ENCODE data around the gene RBM28.

Gene RBM28

DNA sequence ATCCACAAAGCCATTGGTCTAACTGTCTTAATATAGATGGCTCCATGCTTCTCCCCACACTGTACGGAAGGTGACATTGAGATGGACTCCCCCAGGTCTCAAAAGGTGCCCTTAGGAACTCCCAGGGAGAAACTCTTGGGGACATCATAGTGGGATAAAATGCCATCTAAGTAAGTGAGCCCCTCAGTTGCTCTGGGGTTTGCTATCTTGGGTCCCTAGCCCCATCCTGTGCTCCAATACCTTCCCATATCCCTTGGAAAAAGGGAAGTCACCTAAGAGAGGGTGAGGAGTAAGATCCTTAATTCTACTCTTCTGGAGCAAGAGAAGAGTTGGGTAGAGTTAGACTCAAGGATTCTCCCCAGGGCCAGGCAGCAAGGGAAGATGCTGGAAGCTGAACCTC, 9.9 kb upstream of the RBM28 start:
- Histone ChIP-seq H3K4me3 (ENCODE audit: low read depth, low read length) (no peak overlapping the region), H3K27me3 (ENCODE audit: control insufficient read depth, insufficient read depth, low read length) (peaks cover 80% of the 10 kb centered on the region), H3K9me3 (ENCODE audit: control insufficient read depth, insufficient read depth, low read length) (no peaks in the 10 kb centered on the region), H3K9ac (ENCODE audit: low read depth, low read length) (no peak overlapping the region), H3K4me1 (ENCODE audit: control insufficient read depth, insufficient read depth, low read length) (peaks cover 2% of the 10 kb centered on the region), H3K36me3 (ENCODE audit: control insufficient read depth, insufficient read depth, low read length) (no peaks in the 10 kb centered on the region)

DNA sequence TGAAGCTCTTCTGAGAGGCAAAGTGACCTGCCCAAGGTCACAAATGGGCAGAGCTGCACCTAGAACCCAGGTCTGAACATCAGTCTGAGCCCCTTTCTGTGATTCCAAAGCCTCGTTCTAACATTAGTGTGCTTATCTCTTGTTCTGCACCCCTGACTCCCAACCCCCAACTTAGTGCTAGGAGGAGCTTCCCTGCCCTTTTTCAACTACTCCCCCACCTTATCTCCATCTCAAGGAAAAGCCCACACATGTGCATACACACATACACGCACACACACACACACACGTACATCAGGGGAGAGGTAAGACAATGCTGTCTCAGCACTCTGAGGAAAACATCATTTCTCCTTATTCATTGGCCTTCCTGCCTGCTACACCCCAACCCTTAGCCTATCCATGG, 9.5 kb upstream of the RBM28 start:
- Histone ChIP-seq H3K36me3 (ENCODE audit: control insufficient read depth, insufficient read depth, low read length) (no peaks in the 10 kb centered on the region), H3K9ac (ENCODE audit: low read depth, low read length) (no peak overlapping the region), H3K4me3 (ENCODE audit: low read depth, low read length) (no peak overlapping the region), H3K4me1 (ENCODE audit: control insufficient read depth, insufficient read depth, low read length) (peaks cover 2% of the 10 kb centered on the region), H3K9me3 (ENCODE audit: control insufficient read depth, insufficient read depth, low read length) (no peaks in the 10 kb centered on the region), H3K27me3 (ENCODE audit: control insufficient read depth, insufficient read depth, low read length) (peaks cover 80% of the 10 kb centered on the region)

DNA sequence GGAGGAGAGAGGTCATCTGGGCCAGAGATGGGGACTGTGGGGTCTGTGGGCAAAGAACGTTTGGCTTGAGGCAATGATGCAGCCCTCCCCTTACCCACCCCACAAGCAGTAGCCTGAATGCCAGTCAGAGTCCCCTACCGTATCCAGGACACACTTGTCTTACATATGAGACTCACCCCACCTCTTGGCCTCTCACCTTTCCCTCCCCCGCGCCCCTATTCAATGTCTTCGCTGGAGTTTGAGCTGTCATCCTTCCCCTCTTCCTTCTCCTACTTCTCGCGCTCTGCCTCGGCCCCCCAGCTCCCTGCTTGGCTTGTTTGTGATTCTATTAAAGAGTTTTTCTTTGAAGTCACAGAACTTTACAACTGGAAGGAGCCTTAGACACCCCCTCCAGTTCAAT, 8.9 kb upstream of the RBM28 start:
- H3K4me1 ChIP-seq (ENCODE audit: control insufficient read depth, insufficient read depth, low read length): peaks cover 2% of the 10 kb centered on the region
- no peak overlapping the region for H3K9ac ChIP-seq (ENCODE audit: low read depth, low read length)
- peaks cover 80% of the 10 kb centered on the region for H3K27me3 ChIP-seq (ENCODE audit: control insufficient read depth, insufficient read depth, low read length)
- no peaks in the 10 kb centered on the region for H3K36me3 ChIP-seq (ENCODE audit: control insufficient read depth, insufficient read depth, low read length)
- no peaks in the 10 kb centered on the region for H3K9me3 ChIP-seq (ENCODE audit: control insufficient read depth, insufficient read depth, low read length)
- peak overlapping the region; percentile 13 for H3K4me3 ChIP-seq (ENCODE audit: low read depth, low read length)

DNA sequence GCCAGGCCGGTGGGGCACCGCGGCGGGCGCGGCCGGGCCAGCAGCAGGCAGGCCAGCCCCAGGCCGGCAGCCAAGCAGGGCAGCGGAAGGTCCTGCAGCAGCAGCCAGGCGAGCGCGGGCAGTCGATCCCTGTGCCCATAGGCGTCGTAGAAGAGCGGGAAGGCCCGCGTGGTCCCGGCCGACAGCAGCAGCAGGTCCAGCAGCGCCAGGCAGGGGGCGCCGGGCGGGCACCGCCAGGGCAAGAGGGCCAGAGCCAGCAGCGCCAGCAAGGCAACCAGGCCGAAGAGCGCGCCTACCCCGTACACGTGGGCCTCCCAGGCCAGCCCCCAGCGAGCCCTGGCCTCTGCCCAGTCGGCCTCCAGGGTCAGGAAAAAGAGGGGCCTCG, 8.4 kb upstream of the RBM28 start:
- no peaks in the 10 kb centered on the region for H3K36me3 ChIP-seq (ENCODE audit: control insufficient read depth, insufficient read depth, low read length)
- H3K4me1 ChIP-seq (ENCODE audit: control insufficient read depth, insufficient read depth, low read length): peaks cover 2% of the 10 kb centered on the region
- no peaks in the 10 kb centered on the region for H3K9me3 ChIP-seq (ENCODE audit: control insufficient read depth, insufficient read depth, low read length)
- H3K4me3 ChIP-seq (ENCODE audit: low read depth, low read length): peak overlapping the region; percentile 13
- H3K27me3 ChIP-seq (ENCODE audit: control insufficient read depth, insufficient read depth, low read length): peaks cover 78% of the 10 kb centered on the region
- H3K9ac ChIP-seq (ENCODE audit: low read depth, low read length): no peak overlapping the region

DNA sequence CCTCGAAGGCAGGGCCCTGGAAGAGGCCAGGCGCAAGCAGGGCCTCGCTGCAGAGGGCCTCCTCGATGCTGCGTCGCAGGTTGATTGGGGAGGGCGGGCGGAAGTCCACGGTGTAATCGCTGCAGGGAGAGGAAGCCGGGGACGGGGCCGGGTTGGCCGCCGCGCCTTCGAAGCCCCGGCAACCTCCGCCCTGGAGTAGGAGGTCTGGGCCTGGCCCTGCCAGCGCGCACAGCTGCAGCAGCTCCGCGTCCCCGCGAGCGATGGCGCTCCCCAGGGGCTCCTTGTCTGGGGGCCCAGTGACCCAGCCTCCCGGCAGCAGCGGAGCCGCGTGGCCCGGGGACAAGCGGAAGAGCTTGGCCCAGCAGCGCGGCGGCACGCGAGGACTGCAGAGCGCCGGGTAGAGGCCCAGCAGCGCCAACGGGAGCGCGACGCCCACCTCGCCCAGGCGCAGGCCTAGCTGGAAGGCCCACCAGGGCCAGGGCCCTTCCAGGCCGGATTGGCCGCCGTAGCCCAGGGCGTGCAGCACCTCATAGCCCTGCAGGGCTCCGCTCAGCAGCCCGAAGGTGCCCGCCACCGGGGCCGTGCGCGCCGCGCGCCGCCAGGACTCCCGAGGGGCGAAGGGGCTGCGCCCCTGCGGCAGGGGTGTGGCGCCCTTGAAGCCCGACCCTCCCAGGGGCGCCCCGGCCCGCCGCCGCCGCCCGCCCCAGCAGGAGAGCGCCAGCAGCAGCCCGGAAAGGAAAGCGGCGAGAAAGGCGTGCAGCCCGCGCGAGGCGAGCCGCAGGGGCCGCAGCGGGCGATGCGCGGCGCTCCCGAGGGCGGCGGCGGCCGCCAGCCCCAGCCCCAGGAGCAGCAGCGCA, 7.8 kb upstream of the RBM28 start:
- no peak overlapping the region for H3K9ac ChIP-seq (ENCODE audit: low read depth, low read length)

DNA sequence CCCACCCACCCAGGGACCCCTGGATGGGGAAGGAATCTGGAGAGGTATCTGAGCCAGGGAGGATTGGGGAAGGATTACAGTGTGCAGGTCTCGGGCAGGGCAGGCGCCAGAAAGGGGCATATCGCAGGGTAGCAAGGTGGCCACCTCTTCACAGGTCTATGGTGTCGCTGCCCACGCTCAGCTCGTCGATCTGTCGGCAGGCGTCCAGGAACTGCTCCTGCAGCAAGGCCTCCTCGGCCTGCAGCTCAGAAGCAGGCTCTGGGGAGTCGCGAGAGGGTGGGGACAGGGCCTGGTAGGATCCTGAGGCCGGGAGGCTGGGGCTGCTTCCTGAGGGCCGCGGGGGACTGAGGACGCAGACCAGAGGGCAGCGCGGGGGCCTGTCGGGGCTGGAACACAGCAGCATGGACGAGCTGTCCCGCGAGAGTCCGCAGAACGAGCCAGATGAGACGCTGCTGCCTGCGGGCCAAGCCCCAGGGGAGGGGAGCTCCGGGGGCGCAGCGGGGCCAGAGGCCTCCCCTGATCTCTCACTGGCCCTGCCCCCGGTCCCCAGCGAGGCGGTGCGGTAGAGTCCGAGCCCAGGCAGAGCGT, 7.1 kb upstream of the RBM28 start:
- H3K4me3 ChIP-seq (ENCODE audit: low read depth, low read length): peak overlapping the region; percentile 32
- H3K27me3 ChIP-seq (ENCODE audit: control insufficient read depth, insufficient read depth, low read length): peaks cover 72% of the 10 kb centered on the region
- H3K36me3 ChIP-seq (ENCODE audit: control insufficient read depth, insufficient read depth, low read length): no peaks in the 10 kb centered on the region
- H3K4me1 ChIP-seq (ENCODE audit: control insufficient read depth, insufficient read depth, low read length): peaks cover 2% of the 10 kb centered on the region
- H3K9ac ChIP-seq (ENCODE audit: low read depth, low read length): no peak overlapping the region
- no peaks in the 10 kb centered on the region for H3K9me3 ChIP-seq (ENCODE audit: control insufficient read depth, insufficient read depth, low read length)

More for the DNA sequence above, 7.8 kb upstream of the RBM28 start:
- peaks cover 74% of the 10 kb centered on the region for H3K27me3 ChIP-seq (ENCODE audit: control insufficient read depth, insufficient read depth, low read length)
- H3K4me3 ChIP-seq (ENCODE audit: low read depth, low read length): peak overlapping the region; percentile 32
- peaks cover 2% of the 10 kb centered on the region for H3K4me1 ChIP-seq (ENCODE audit: control insufficient read depth, insufficient read depth, low read length)
- H3K9me3 ChIP-seq (ENCODE audit: control insufficient read depth, insufficient read depth, low read length): no peaks in the 10 kb centered on the region
- H3K36me3 ChIP-seq (ENCODE audit: control insufficient read depth, insufficient read depth, low read length): no peaks in the 10 kb centered on the region

DNA sequence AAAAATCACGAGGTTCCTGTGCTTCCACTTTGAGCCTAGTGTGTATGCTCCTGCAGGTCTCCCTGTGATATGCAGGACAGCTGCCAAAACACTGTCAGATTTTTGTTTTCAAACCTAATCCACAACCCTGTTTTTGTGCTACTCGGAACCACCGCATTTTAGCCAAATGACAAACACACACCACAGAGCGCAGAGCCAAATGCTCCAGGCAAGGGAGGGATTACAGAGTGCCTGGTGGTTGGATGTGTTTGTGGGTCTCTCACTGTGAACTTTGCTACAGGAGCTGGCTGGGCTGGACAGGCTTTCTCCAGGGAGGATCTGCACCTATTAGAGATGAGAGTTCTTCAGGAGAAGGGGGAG, 5.7 kb upstream of the RBM28 start:
- Histone ChIP-seq H3K27me3 (ENCODE audit: control insufficient read depth, insufficient read depth, low read length) (peaks cover 63% of the 10 kb centered on the region), H3K36me3 (ENCODE audit: control insufficient read depth, insufficient read depth, low read length) (no peaks in the 10 kb centered on the region), H3K9me3 (ENCODE audit: control insufficient read depth, insufficient read depth, low read length) (no peaks in the 10 kb centered on the region), H3K4me1 (ENCODE audit: control insufficient read depth, insufficient read depth, low read length) (peaks cover 2% of the 10 kb centered on the region), H3K9ac (ENCODE audit: low read depth, low read length) (no peak overlapping the region), H3K4me3 (ENCODE audit: low read depth, low read length) (no peak overlapping the region)

DNA sequence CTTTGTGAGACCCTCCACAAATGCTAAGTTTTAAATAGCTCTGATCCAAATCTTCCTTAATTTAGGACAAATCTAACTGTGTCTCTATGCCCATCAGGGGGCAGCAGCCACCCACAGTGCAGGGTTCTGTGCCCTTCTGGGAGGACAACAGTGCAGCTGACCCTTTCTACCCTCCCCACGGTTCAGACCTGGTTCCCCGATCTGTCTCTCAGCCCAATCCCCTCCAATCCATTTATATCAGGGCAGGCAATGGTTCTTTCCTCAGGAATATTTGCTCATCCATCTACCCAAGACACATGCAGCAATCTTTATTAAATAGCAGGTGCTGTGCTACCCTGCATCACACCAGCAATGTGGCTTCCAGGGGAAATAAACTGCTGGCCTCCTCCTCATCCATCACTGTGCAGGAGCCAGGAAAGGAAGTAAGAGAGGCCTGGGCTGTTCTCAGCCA, 4.0 kb upstream of the RBM28 start:
- Histone ChIP-seq H3K36me3 (ENCODE audit: control insufficient read depth, insufficient read depth, low read length) (no peaks in the 10 kb centered on the region), H3K9me3 (ENCODE audit: control insufficient read depth, insufficient read depth, low read length) (no peaks in the 10 kb centered on the region), H3K4me3 (ENCODE audit: low read depth, low read length) (no peak overlapping the region), H3K27me3 (ENCODE audit: control insufficient read depth, insufficient read depth, low read length) (peaks cover 47% of the 10 kb centered on the region), H3K4me1 (ENCODE audit: control insufficient read depth, insufficient read depth, low read length) (no peaks in the 10 kb centered on the region), H3K9ac (ENCODE audit: low read depth, low read length) (no peak overlapping the region)

DNA sequence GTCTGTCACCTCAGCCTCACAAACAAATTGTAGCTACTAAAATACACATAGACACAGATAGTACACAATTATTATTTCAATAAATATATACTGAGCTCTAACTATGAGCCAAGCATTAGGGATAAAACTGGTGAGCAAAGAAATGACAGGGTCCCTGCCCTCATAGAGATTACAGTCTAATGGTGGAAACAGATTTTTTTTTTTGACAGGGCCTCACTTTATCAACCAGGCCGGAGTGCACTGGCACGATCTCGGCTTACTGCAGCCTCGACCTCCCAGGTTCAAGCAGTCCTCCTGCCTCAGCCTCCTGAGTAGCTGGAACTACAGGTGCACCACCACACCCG, 695 bp upstream of the RBM28 start:
- peaks cover 19% of the 10 kb centered on the region for H3K27me3 ChIP-seq (ENCODE audit: control insufficient read depth, insufficient read depth, low read length)
- H3K9ac ChIP-seq (ENCODE audit: low read depth, low read length): no peak overlapping the region
- no peak overlapping the region for H3K4me3 ChIP-seq (ENCODE audit: low read depth, low read length)
- no peaks in the 10 kb centered on the region for H3K36me3 ChIP-seq (ENCODE audit: control insufficient read depth, insufficient read depth, low read length)
- H3K4me1 ChIP-seq (ENCODE audit: control insufficient read depth, insufficient read depth, low read length): peaks cover 3% of the 10 kb centered on the region
- no peaks in the 10 kb centered on the region for H3K9me3 ChIP-seq (ENCODE audit: control insufficient read depth, insufficient read depth, low read length)

DNA sequence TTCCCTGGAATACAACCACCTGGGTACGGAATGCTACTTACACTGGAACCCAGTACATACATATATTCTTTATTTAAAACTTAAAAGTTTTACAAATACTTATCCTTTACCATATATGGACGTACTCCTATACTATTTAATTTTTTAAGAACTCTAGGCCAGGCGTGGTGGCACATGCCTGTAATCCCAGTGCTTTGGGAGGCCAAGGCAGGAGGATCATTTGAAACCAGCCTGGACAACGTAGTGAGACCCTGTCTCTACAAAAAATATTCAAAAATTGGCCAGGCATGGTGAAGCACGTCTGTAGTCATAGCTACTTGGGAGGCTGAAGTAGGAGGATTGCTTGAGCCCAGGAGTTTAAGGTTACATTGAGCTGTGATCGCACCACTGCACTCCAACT, 2.0 kb downstream of the RBM28 start:
- Histone ChIP-seq H3K4me1 (ENCODE audit: control insufficient read depth, insufficient read depth, low read length) (peaks cover 3% of the 10 kb centered on the region), H3K27me3 (ENCODE audit: control insufficient read depth, insufficient read depth, low read length) (no peaks in the 10 kb centered on the region), H3K36me3 (ENCODE audit: control insufficient read depth, insufficient read depth, low read length) (no peaks in the 10 kb centered on the region), H3K4me3 (ENCODE audit: low read depth, low read length) (no peak overlapping the region), H3K9me3 (ENCODE audit: control insufficient read depth, insufficient read depth, low read length) (no peaks in the 10 kb centered on the region), H3K9ac (ENCODE audit: low read depth, low read length) (no peak overlapping the region)

DNA sequence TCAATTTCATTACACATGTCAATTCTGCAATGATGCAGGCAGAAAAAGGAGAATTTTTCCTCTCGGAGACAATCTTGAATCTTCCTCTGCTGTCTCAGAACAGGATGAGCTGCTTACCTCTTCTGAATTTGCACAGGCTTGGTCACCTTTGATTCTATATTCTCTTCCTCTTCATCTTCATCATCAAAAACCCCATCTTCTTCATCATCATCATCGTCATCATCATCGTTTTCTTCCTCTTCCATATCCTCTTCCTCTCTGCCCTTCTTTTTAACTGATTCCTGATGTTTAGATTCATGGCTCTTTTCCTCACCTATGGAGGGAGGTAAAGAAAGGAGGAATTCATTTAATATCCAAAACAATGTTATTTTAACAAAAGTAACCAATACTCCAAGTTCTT, 8.0 kb downstream of the RBM28 start:
- Histone ChIP-seq H3K4me1 (ENCODE audit: control insufficient read depth, insufficient read depth, low read length) (no peaks in the 10 kb centered on the region), H3K9me3 (ENCODE audit: control insufficient read depth, insufficient read depth, low read length) (no peaks in the 10 kb centered on the region), H3K27me3 (ENCODE audit: control insufficient read depth, insufficient read depth, low read length) (no peaks in the 10 kb centered on the region), H3K36me3 (ENCODE audit: control insufficient read depth, insufficient read depth, low read length) (peaks cover 18% of the 10 kb centered on the region), H3K4me3 (ENCODE audit: low read depth, low read length) (no peak overlapping the region), H3K9ac (ENCODE audit: low read depth, low read length) (no peak overlapping the region)

DNA sequence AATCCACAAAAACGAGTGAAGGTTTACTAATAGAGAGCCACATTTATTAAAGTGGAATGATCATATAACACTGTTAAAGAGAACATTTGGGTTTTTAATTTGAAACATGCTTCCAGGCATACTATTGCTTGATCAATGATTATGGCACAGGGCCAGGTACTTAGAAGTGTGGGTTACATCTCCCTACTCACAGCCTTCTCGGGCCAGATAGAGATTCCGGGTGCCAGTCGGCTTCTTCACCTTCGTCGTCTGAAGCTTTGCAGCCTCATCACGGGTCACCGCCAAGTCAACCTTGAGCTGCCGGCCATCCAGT, 19.4 kb downstream of the RBM28 start:
- no peaks in the 10 kb centered on the region for H3K9me3 ChIP-seq (ENCODE audit: control insufficient read depth, insufficient read depth, low read length)
- H3K27me3 ChIP-seq (ENCODE audit: control insufficient read depth, insufficient read depth, low read length): no peaks in the 10 kb centered on the region
- H3K4me1 ChIP-seq (ENCODE audit: control insufficient read depth, insufficient read depth, low read length): no peaks in the 10 kb centered on the region
- peaks cover 22% of the 10 kb centered on the region for H3K36me3 ChIP-seq (ENCODE audit: control insufficient read depth, insufficient read depth, low read length)
- H3K9ac ChIP-seq (ENCODE audit: low read depth, low read length): no peak overlapping the region
- no peak overlapping the region for H3K4me3 ChIP-seq (ENCODE audit: low read depth, low read length)

Data from iPS-15b (cell line).